ENCODE measurements around the gene VCPKMT. TPM values are rescaled to one million over a fixed set of nuclear protein-coding genes. Genes with fewer than 3 reads are reported as not detected.

The VCPKMT gene
- total and polyA plus RNA-seq, 9 donors = 5.1 to 7.8 (median 6.3) TPM

- Histone ChIP-seq H3K9me3 (no peaks in the 10 kb centered on the region), H3K4me1 (ENCODE audit: insufficient read depth) (no peaks in the 10 kb centered on the region), H3K36me3 (no peaks in the 10 kb centered on the region), H3K27me3 (no peaks in the 10 kb centered on the region), H3K27ac (no peak overlapping the region), H3K4me3 (no peak overlapping the region)
- no peak for DNase-seq
- WGBS, 3 donors = 87 to 97% (median 95%) methylated on average over 2 of the region's 2 CpGs
- TF ChIP-seq EP300 (IDR thresholded peaks at IDR 0.05) (no peak), CTCF (IDR thresholded peaks at IDR 0.05) (no peak), POLR2A (IDR thresholded peaks at IDR 0.05) (no peak)
- intact Hi-C loops (cut with DNase I) = no loop called here
Measured at GRCh38 chr14:50127802-50128201, 11.4 kb upstream of the VCPKMT start.

- no peak for TF ChIP-seq CTCF (IDR thresholded peaks at IDR 0.05)
- no peak for TF ChIP-seq POLR2A (IDR thresholded peaks at IDR 0.05)
- no peak for TF ChIP-seq EP300 (IDR thresholded peaks at IDR 0.05)
- Histone ChIP-seq H3K27ac (no peak overlapping the region), H3K4me1 (ENCODE audit: insufficient read depth) (no peaks in the 10 kb centered on the region), H3K9me3 (no peaks in the 10 kb centered on the region), H3K36me3 (no peaks in the 10 kb centered on the region), H3K27me3 (no peaks in the 10 kb centered on the region), H3K4me3 (no peak overlapping the region)
- no peak for DNase-seq
- 94 to 98% (median 95%) methylated on average over 3 of the region's 3 CpGs for WGBS, 3 donors
- intact Hi-C loops (cut with DNase I) = no loop called here
Measured at GRCh38 chr14:50123062-50123461, 6.7 kb upstream of the VCPKMT start.

GRCh38 chr14:50122291-50122690, 5.9 kb upstream of the VCPKMT start:
- Histone ChIP-seq H3K4me1 (ENCODE audit: insufficient read depth) (no peaks in the 10 kb centered on the region), H3K4me3 (no peak overlapping the region), H3K27ac (no peak overlapping the region), H3K27me3 (no peaks in the 10 kb centered on the region), H3K9me3 (no peaks in the 10 kb centered on the region), H3K36me3 (no peaks in the 10 kb centered on the region)
- no peak for DNase-seq
- TF ChIP-seq CTCF (IDR thresholded peaks at IDR 0.05) (no peak), EP300 (IDR thresholded peaks at IDR 0.05) (no peak), POLR2A (IDR thresholded peaks at IDR 0.05) (no peak)
- 82 to 93% (median 91%) methylated on average over 6 of the region's 6 CpGs for WGBS, 3 donors
- intact Hi-C loops (cut with DNase I) = no loop called here

- DNase-seq = no peak
Measured at GRCh38 chr14:50121486-50121885, 5.1 kb upstream of the VCPKMT start.

GRCh38 chr14:50117456-50117855, 1.1 kb upstream of the VCPKMT start:
- H3K36me3 ChIP-seq = no peaks in the 10 kb centered on the region
- H3K27ac ChIP-seq = peak overlapping the region in 1 of 2 donors; percentile 78
- intact Hi-C loops (cut with DNase I) = no loop called here
- no peak overlapping the region for H3K4me3 ChIP-seq
- DNase-seq = no peak
- H3K27me3 ChIP-seq = no peaks in the 10 kb centered on the region
- H3K4me1 ChIP-seq (ENCODE audit: insufficient read depth) = no peaks in the 10 kb centered on the region
- no peak for TF ChIP-seq EP300 (IDR thresholded peaks at IDR 0.05)
- no peak for TF ChIP-seq POLR2A (IDR thresholded peaks at IDR 0.05)
- no peak for TF ChIP-seq CTCF (IDR thresholded peaks at IDR 0.05)
- 87 to 98% (median 89%) methylated on average over 2 of the region's 2 CpGs for WGBS, 3 donors
- H3K9me3 ChIP-seq = no peaks in the 10 kb centered on the region

More at GRCh38 chr14:50121486-50121885, 5.1 kb upstream of the VCPKMT start:
- H3K27me3 ChIP-seq = no peaks in the 10 kb centered on the region
- TF ChIP-seq EP300 (IDR thresholded peaks at IDR 0.05) = no peak
- no peak for TF ChIP-seq POLR2A (IDR thresholded peaks at IDR 0.05)
- H3K4me3 ChIP-seq = no peak overlapping the region
- intact Hi-C loops (cut with DNase I) = no loop called here
- 87 to 92% (median 91%) methylated on average over 5 of the region's 5 CpGs for WGBS, 3 donors
- H3K4me1 ChIP-seq (ENCODE audit: insufficient read depth) = no peaks in the 10 kb centered on the region
- H3K36me3 ChIP-seq = no peaks in the 10 kb centered on the region
- H3K9me3 ChIP-seq = no peaks in the 10 kb centered on the region
- H3K27ac ChIP-seq = no peak overlapping the region
